RKO (cell line): ENCODE measurements around the gene PPARGC1A.

Source experiments
- DNase-seq: peaks from one replicate; pipeline ENCODE4 v3.0.0-alpha.2; 2016; ENCODE audit warnings: low spot score

The PPARGC1A gene

GRCh38 chr4:23838131-23838530, 51.7 kb downstream of the PPARGC1A start:
- no peak for DNase-seq

- DNase-seq = no peak
Measured at GRCh38 chr4:23837371-23837770, 52.5 kb downstream of the PPARGC1A start.

DNA sequence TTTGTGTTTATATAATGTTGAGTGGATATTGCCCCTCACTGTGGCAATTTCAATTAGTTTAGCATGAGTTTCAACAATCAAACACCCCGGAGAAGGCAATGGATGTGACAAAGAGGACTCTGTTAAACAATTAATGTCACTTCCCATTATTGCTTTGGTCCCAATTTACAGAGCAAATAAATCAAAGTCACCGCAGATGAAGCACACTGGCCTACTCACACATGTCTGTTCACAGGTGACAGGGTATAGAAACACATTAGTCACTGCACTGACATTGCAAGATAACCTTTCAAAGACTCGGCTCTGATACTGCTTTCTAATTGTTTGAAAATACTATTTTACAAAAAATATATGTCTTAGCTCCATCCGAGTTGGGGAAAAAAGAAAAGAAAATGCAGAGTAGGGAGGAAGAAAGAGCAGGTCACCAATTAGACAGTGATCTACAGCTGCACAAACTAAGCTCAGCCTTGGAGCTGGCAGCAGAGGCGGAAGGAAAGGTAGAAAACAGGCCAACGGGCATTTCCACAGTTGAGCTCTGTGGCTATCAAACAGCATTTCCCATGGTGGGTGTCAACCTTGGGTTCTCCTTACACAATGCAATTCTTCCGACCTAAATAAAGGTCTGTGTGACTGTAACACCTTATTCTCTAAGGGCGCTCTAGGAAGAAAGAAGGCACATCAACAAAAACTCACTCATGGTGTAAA, 53.9 kb downstream of the PPARGC1A start:
- DNase-seq = no peak

GRCh38 chr4:23828779-23829178, 61.1 kb downstream of the PPARGC1A start:
- no peak for DNase-seq

- DNase-seq = no peak
Measured at GRCh38 chr4:23828020-23828715, 61.7 kb downstream of the PPARGC1A start.

DNA sequence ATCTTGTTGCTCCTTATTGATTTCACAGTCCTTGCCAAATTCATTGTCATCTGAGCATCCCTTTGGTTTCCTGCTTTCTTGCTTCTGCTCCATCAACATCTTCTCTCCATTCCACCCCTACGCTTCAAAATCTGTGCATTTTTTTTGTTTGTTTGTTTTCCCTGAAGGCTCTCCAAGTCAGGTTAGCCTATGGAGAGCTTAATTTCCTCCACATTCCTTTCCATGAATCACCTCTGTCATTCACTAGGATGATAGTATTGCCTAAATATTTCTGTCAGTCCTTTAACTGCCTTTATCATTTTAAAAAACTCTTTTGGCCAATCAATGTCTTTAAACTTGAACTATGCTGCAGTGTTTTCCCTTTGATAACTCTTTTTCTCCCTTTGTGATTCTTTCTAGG, 67.7 kb downstream of the PPARGC1A start:
- no peak for DNase-seq

DNA sequence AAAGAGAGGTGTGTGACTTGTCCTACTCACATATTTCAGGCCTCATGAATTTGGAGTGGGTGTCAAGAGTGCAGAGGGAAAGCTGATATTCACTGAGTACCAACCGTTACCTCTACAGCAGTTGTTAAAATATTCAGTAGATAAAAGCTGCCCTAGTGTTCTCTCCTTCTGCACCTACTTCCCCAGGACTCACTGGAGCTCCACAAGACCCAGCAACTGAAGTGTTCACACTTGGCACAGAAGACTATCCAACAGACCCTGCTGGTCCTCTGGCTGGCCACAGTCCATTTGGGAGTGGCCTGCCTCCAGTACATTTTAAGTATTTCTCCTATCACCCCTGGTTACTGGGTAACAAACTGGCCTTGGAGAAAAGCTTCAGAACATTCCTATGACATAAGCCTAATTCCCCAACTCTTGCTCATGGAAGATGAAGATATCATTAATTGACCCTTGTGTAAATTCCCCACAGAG, 70.8 kb downstream of the PPARGC1A start:
- no peak for DNase-seq

GRCh38 chr4:23818097-23818885, 71.6 kb downstream of the PPARGC1A start:
- DNase-seq = no peak

- DNase-seq = no peak
Measured at GRCh38 chr4:23814996-23815660, 74.7 kb downstream of the PPARGC1A start.

- no peak for DNase-seq
Measured at GRCh38 chr4:23814587-23814986, 75.3 kb downstream of the PPARGC1A start.

- no peak for DNase-seq
Measured at GRCh38 chr4:23811161-23811560, 78.7 kb downstream of the PPARGC1A start.

DNA sequence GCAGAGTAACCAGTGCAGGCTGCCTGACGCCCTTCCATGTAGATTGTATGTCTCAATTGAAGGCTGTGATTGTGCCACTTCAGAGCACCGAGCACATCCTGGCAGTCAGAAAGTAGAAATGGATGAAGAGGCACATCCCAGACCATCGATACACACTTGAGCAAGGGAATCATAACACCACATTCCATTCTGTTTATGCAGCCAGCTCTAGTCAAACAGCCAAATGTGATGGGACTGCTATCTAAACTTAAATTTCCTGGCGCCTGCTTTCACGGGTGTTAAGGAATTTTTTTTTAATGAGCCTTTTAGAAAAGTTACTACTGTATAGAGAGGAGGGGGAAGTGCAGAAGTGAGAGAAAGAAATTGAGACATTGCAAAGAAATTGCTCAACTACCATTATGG, 84.4 kb downstream of the PPARGC1A start:
- DNase-seq = no peak

- DNase-seq = no peak
Measured at GRCh38 chr4:23789762-23790161, 100.1 kb downstream of the PPARGC1A start.

DNA sequence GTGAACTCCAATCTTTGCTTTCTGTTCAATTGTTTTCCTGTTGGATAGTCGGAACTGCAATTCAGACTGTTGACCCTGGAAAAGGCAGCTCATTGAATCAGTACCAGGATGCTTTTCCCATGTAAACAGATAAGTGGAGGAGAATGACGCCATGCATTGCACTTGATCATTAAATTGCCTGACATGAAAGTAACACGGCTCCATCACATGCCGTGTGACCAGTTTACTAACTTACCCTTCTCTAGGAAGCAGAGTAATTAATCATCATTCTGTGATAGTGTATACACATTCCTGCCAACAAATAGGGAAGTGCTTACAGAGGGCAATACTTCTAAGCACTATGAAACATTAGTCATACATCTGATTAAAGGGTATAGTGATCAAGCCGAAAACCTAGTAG, 101.4 kb downstream of the PPARGC1A start:
- no peak for DNase-seq

DNA sequence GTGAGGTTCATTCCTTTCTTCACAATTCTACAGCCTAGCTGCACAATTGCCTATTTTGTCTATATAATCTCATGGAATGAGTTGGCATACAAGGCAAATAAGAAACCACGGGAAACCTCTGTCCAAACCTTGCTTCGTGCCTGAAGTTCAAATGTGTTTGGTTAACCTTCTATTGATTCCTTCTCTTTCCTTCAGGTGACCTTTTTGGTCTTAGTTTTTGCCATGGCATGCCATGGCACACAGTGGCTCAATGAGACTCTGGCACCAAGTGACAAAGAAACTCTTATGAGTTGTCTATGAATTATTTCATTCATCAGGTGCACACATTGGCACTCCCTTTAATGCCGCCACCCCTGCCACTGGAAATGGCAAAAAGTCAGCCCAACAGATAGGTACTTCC, 101.8 kb downstream of the PPARGC1A start:
- no peak for DNase-seq

GRCh38 chr4:23782778-23783437, 106.9 kb downstream of the PPARGC1A start:
- DNase-seq = no peak

DNA sequence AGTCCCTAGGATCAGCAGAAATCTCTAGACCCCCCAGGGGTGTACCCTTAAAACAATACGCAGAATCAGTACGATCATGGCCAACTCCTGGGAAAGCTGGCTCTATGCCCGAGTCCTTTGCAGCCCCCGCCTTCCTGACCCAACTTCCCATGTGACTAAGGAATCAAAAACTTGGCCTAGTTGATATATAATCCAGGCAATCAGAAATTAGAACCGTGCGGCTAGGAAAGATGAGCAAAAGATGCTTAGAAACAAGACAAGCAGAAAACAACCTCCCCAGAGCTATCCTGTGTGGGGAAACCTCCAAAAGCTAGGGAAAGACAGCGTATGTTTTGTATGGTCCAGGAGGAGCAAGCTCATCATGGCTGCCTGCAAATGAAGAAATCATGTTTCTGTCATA, 110.0 kb downstream of the PPARGC1A start:
- no peak for DNase-seq

DNA sequence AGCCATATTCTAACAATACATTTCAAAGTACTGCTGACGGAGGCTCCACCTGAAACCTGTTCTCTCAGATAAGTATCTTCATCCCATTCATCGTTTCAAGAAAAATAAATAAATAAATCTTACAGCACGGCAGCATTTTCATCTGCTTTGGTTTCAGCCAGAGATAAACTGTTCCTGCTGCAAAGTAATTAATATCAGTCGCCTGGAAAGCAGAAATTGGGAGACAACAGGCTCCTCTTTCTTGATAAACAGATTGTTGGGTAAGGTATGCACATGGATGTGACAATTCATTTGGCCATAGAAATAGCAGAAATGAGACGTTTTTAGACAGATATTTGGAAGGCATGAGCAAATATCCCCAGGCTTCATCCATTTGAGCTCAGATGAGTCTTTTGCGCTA, 110.4 kb downstream of the PPARGC1A start:
- DNase-seq = no peak

DNA sequence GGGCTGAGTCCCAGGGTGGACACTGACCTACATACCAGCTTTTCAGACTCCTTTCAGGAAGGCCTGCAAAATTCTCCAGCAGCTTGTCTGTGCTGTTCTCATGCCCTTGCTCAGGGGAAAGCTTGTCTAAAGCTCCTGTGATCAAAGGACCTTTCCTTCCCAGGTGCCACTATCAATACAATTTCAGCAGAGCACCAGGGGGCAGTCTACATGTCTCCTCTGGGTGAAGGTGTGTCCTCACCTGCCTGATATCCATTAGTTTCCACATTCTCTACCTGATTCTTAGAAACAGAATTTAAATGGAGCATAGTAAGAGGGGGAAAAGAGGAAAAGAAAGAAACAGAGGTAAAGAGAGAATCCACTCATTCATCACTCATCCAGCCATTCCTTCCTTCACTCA, 114.2 kb downstream of the PPARGC1A start:
- DNase-seq = no peak

GRCh38 chr4:23774909-23775308, 114.9 kb downstream of the PPARGC1A start:
- DNase-seq = no peak

GRCh38 chr4:23773884-23774636, 115.8 kb downstream of the PPARGC1A start:
- DNase-seq = no peak
